ENCODE data around the gene LVRN. TPM values are rescaled to one million over a fixed set of nuclear protein-coding genes. Genes with fewer than 3 reads are reported as not detected.
A peak's percentile ranks its signal among the peaks of the same experiment; 100 is the strongest.

Gene LVRN
- total and polyA plus RNA-seq, 2 experiments from 2014 or later, result 0.31 to 0.45 TPM

DNA sequence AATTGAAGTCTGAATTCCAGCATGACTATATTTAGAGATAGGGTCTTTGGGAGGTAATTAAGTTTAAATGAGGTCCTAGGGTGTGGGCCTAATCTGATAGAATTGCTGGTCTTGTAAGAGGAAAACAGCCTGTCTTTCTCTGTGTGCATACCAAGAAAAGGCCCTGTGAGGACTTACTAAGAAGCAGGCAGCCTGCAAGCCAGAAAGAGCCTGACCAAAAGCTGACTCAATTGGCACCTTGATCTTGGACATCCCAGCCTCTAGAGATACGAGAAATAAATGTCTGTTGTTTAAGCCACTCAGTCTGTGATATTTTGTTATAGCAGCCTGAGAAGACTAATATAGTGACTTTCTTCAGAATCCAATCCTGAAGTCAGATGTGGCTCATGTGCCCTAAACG is 84.5 kb downstream of the LVRN start:
- ATAC-seq (no peak), DNase-seq (ENCODE audit: low spot score) (no peak)
- Histone ChIP-seq H3F3A (replicated peaks; ENCODE audit: low read depth) (no peaks in the 10 kb centered on the region), H3K4me3 (no peak overlapping the region), H3K27ac (ENCODE audit: low read depth) (no peak overlapping the region), H3K4me2 (no peak overlapping the region), H4K20me1 (replicated peaks; ENCODE audit: insufficient read depth) (no peaks in the 10 kb centered on the region), H3K9me2 (ENCODE audit: insufficient read depth) (no peaks in the 10 kb centered on the region), H3K36me3 (ENCODE audit: insufficient read depth) (no peaks in the 10 kb centered on the region), H3K79me2 (replicated peaks; ENCODE audit: insufficient read depth) (no peaks in the 10 kb centered on the region), H3K27me3 (ENCODE audit: insufficient read depth) (no peaks in the 10 kb centered on the region), H3K4me1 (ENCODE audit: insufficient read depth) (no peaks in the 10 kb centered on the region), H2AFZ (0 out of 2 replicates have a peak overlapping the region, but pooled peaks have one; percentile 24)
- Mint-ChIP-seq H3K4me3 (no peak overlapping the region), H3K9me3 (no peaks in the 10 kb centered on the region), H3K36me3 (ENCODE audit: low read depth) (no peaks in the 10 kb centered on the region), H3K27ac (no peak overlapping the region), H3K27me3 (ENCODE audit: insufficient read depth, low read depth, poor library complexity) (no peaks in the 10 kb centered on the region), H3K4me1 (no peaks in the 10 kb centered on the region)
- TF ChIP-seq, protein P1, sequence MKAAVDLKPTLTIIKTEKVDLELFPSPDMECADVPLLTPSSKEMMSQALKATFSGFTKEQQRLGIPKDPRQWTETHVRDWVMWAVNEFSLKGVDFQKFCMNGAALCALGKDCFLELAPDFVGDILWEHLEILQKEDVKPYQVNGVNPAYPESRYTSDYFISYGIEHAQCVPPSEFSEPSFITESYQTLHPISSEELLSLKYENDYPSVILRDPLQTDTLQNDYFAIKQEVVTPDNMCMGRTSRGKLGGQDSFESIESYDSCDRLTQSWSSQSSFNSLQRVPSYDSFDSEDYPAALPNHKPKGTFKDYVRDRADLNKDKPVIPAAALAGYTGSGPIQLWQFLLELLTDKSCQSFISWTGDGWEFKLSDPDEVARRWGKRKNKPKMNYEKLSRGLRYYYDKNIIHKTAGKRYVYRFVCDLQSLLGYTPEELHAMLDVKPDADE (IDR thresholded peaks at IDR 0.05), result no peak
- TF ChIP-seq EZH2phosphoT487 (IDR thresholded peaks at IDR 0.05; ENCODE audit: unreplicated experiment) (no peak), EZH2 (IDR thresholded peaks at IDR 0.05; ENCODE audit: low read depth, unreplicated experiment) (no peak), STAT1 (IDR thresholded peaks at IDR 0.05; ENCODE audit: unreplicated experiment) (no peak), CREB1 (CRISPR knock-in tag; IDR thresholded peaks at IDR 0.05; ENCODE audit: low read depth) (no peak), POLR2AphosphoS5 (IDR thresholded peaks at IDR 0.05; ENCODE audit: low read depth) (no peak), ZNF114 (CRISPR knock-in tag; IDR thresholded peaks at IDR 0.05) (no peak), NANOG (IDR thresholded peaks at IDR 0.05; ENCODE audit: borderline replicate concordance) (no peak), ZNF331 (CRISPR knock-in tag; IDR thresholded peaks at IDR 0.05; ENCODE audit: low read depth) (no peak), JUNB (IDR thresholded peaks at IDR 0.05; ENCODE audit: unreplicated experiment) (no peak)
- TF ChIP-seq, protein P2, sequence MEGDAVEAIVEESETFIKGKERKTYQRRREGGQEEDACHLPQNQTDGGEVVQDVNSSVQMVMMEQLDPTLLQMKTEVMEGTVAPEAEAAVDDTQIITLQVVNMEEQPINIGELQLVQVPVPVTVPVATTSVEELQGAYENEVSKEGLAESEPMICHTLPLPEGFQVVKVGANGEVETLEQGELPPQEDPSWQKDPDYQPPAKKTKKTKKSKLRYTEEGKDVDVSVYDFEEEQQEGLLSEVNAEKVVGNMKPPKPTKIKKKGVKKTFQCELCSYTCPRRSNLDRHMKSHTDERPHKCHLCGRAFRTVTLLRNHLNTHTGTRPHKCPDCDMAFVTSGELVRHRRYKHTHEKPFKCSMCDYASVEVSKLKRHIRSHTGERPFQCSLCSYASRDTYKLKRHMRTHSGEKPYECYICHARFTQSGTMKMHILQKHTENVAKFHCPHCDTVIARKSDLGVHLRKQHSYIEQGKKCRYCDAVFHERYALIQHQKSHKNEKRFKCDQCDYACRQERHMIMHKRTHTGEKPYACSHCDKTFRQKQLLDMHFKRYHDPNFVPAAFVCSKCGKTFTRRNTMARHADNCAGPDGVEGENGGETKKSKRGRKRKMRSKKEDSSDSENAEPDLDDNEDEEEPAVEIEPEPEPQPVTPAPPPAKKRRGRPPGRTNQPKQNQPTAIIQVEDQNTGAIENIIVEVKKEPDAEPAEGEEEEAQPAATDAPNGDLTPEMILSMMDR (conservative IDR thresholded peaks at IDR 0.05; ENCODE audit: low read depth in 2 of 2), result no peak
- TF ChIP-seq, protein P3, sequence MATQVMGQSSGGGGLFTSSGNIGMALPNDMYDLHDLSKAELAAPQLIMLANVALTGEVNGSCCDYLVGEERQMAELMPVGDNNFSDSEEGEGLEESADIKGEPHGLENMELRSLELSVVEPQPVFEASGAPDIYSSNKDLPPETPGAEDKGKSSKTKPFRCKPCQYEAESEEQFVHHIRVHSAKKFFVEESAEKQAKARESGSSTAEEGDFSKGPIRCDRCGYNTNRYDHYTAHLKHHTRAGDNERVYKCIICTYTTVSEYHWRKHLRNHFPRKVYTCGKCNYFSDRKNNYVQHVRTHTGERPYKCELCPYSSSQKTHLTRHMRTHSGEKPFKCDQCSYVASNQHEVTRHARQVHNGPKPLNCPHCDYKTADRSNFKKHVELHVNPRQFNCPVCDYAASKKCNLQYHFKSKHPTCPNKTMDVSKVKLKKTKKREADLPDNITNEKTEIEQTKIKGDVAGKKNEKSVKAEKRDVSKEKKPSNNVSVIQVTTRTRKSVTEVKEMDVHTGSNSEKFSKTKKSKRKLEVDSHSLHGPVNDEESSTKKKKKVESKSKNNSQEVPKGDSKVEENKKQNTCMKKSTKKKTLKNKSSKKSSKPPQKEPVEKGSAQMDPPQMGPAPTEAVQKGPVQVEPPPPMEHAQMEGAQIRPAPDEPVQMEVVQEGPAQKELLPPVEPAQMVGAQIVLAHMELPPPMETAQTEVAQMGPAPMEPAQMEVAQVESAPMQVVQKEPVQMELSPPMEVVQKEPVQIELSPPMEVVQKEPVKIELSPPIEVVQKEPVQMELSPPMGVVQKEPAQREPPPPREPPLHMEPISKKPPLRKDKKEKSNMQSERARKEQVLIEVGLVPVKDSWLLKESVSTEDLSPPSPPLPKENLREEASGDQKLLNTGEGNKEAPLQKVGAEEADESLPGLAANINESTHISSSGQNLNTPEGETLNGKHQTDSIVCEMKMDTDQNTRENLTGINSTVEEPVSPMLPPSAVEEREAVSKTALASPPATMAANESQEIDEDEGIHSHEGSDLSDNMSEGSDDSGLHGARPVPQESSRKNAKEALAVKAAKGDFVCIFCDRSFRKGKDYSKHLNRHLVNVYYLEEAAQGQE (IDR thresholded peaks at IDR 0.05; ENCODE audit: unreplicated experiment), result no peak
- TF ChIP-seq, protein P4, sequence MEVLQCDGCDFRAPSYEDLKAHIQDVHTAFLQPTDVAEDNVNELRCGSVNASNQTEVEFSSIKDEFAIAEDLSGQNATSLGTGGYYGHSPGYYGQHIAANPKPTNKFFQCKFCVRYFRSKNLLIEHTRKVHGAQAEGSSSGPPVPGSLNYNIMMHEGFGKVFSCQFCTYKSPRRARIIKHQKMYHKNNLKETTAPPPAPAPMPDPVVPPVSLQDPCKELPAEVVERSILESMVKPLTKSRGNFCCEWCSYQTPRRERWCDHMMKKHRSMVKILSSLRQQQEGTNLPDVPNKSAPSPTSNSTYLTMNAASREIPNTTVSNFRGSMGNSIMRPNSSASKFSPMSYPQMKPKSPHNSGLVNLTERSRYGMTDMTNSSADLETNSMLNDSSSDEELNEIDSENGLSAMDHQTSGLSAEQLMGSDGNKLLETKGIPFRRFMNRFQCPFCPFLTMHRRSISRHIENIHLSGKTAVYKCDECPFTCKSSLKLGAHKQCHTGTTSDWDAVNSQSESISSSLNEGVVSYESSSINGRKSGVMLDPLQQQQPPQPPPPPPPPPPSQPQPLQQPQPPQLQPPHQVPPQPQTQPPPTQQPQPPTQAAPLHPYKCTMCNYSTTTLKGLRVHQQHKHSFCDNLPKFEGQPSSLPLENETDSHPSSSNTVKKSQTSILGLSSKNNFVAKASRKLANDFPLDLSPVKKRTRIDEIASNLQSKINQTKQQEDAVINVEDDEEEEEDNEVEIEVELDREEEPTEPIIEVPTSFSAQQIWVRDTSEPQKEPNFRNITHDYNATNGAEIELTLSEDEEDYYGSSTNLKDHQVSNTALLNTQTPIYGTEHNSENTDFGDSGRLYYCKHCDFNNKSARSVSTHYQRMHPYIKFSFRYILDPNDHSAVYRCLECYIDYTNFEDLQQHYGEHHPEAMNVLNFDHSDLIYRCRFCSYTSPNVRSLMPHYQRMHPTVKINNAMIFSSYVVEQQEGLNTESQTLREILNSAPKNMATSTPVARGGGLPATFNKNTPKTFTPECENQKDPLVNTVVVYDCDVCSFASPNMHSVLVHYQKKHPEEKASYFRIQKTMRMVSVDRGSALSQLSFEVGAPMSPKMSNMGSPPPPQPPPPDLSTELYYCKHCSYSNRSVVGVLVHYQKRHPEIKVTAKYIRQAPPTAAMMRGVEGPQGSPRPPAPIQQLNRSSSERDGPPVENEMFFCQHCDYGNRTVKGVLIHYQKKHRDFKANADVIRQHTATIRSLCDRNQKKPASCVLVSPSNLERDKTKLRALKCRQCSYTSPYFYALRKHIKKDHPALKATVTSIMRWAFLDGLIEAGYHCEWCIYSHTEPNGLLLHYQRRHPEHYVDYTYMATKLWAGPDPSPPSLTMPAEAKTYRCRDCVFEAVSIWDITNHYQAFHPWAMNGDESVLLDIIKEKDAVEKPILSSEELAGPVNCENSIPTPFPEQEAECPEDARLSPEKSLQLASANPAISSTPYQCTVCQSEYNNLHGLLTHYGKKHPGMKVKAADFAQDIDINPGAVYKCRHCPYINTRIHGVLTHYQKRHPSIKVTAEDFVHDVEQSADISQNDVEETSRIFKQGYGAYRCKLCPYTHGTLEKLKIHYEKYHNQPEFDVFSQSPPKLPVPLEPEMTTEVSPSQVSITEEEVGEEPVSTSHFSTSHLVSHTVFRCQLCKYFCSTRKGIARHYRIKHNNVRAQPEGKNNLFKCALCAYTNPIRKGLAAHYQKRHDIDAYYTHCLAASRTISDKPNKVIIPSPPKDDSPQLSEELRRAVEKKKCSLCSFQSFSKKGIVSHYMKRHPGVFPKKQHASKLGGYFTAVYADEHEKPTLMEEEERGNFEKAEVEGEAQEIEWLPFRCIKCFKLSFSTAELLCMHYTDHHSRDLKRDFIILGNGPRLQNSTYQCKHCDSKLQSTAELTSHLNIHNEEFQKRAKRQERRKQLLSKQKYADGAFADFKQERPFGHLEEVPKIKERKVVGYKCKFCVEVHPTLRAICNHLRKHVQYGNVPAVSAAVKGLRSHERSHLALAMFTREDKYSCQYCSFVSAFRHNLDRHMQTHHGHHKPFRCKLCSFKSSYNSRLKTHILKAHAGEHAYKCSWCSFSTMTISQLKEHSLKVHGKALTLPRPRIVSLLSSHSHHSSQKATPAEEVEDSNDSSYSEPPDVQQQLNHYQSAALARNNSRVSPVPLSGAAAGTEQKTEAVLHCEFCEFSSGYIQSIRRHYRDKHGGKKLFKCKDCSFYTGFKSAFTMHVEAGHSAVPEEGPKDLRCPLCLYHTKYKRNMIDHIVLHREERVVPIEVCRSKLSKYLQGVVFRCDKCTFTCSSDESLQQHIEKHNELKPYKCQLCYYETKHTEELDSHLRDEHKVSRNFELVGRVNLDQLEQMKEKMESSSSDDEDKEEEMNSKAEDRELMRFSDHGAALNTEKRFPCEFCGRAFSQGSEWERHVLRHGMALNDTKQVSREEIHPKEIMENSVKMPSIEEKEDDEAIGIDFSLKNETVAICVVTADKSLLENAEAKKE (CRISPR knock-in tag; IDR thresholded peaks at IDR 0.05), result no peak
